C4-2B (cell line): Measurements from ENCODE around the gene GMPR.

Experiments used
- ZFX ChIP-seq: fragments of 450-650 bp; IDR thresholded peaks from 2 replicates; pipeline ENCODE4 v1.6.1; 2017
- TF ChIP-seq, protein P1 (sequence below): fragments of 450-650 bp; conservative IDR thresholded peaks from 2 replicates; pipeline ENCODE4 v1.5.1; 2017; ENCODE audit warnings: mild to moderate bottlenecking

DNA sequence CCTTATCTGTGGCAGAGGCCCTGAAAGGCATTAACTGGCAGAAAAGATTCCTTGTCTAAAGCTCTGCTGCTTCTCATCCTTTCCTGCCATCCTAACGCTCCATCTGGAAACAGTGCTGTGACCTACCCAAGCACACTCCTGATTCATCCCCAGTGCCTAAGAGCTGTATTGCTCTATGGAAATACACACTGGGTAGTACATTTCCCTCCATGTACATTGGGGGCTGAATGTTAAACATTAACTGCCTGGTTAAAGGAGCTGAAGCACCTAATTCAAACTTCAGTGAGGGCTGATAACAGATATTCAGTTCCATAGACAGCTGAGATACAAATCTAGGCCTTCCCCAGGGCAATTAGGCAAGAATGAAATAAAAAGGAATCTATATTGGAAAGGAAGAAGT is 36.7 kb upstream of the GMPR start:
- TF ChIP-seq, protein P1, sequence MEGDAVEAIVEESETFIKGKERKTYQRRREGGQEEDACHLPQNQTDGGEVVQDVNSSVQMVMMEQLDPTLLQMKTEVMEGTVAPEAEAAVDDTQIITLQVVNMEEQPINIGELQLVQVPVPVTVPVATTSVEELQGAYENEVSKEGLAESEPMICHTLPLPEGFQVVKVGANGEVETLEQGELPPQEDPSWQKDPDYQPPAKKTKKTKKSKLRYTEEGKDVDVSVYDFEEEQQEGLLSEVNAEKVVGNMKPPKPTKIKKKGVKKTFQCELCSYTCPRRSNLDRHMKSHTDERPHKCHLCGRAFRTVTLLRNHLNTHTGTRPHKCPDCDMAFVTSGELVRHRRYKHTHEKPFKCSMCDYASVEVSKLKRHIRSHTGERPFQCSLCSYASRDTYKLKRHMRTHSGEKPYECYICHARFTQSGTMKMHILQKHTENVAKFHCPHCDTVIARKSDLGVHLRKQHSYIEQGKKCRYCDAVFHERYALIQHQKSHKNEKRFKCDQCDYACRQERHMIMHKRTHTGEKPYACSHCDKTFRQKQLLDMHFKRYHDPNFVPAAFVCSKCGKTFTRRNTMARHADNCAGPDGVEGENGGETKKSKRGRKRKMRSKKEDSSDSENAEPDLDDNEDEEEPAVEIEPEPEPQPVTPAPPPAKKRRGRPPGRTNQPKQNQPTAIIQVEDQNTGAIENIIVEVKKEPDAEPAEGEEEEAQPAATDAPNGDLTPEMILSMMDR: no peak
- TF ChIP-seq ZFX: no peak
